ENCODE results near the gene MXD4.

- no peak for TF ChIP-seq POLR2AphosphoS5 (IDR thresholded peaks at IDR 0.05; ENCODE audit: low read depth, low read length)
- TF ChIP-seq POU2F2 (IDR thresholded peaks at IDR 0.05; ENCODE audit: low read depth, low read length) = no peak
- TF ChIP-seq POLR2A (IDR thresholded peaks at IDR 0.05; ENCODE audit: low read depth, low read length) = no peak
Measured at GRCh38 chr4:2231082-2231481, 30.8 kb downstream of the MXD4 start.
